ENCODE data around the gene CPM. TPM values are rescaled to one million over a fixed set of nuclear protein-coding genes. Genes with fewer than 3 reads are reported as not detected.

CPM gene
- total and polyA plus RNA-seq, 5 experiments from 2014 or later = 0.47 to 0.81 (median 0.81) TPM; not detected in 2

- ATAC-seq (no peak), DNase-seq (no peak)
- Mint-ChIP-seq H3K9me3 (no peaks in the 10 kb centered on the region), H3K4me3 (no peak overlapping the region), H3K4me1 (peaks cover 6 to 26% (median 17%) of the 10 kb centered on the region in 4 donors), H3K27me3 (peaks cover 0 to 7% (median 2%) of the 10 kb centered on the region in 5 donors), H3K27ac (no peak overlapping the region), H3K36me3 (no peaks in the 10 kb centered on the region)
- POLR2A ChIA-PET = no interaction called here
Measured at GRCh38 chr12:68894276-68894855, 38.6 kb downstream of the CPM start.

DNA sequence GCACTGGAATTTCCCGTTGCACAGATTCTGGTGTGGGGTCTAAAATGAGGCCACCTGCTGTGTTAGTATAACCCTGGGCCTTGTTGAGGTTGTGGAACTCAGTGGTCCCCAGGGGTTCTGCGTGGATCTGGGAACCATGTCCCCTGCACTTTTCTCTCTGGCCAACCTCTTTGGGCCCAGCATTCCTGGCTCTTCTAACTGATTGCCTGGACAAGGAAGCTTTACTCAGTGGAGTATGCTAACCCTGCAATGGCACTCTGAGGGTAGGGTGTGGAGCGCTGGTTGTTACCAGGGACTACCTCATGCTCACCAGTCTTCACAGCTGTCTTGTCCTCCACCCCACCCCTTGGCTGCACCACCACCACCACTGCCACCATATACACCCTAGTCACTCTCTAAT is 39.2 kb downstream of the CPM start:
- no peaks in the 10 kb centered on the region for H3K9me3 Mint-ChIP-seq
- peaks cover 0 to 7% (median 2%) of the 10 kb centered on the region in 5 donors for H3K27me3 Mint-ChIP-seq
- DNase-seq (no peak), ATAC-seq (no peak)
- H3K4me3 Mint-ChIP-seq = no peak overlapping the region
- no peak overlapping the region for H3K27ac Mint-ChIP-seq
- POLR2A ChIA-PET = no interaction called here
- peaks cover 6 to 26% (median 17%) of the 10 kb centered on the region in 4 donors for H3K4me1 Mint-ChIP-seq
- H3K36me3 Mint-ChIP-seq = no peaks in the 10 kb centered on the region

DNA sequence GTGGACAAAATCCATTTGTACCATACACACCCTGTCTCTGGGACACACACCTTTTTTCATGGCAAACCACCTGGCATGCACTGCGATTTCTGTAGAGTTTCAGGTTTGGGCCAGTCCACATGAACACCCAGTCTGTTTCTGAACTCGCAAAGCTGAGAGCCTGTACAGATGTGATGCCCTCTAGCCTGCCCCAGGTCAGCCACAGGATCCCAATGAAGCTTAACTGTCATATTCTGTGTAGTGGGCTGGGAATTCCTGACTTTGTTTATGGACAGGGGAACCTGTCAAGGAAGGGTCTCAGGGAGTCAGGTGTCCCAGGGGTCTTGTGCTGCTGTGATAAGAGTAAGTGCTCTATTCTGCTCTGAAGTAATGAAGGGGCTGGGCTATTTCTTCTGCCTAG is 39.8 kb downstream of the CPM start:
- DNase-seq = no peak
- Mint-ChIP-seq H3K27ac (no peak overlapping the region), H3K9me3 (no peaks in the 10 kb centered on the region), H3K27me3 (peaks cover 0 to 7% (median 2%) of the 10 kb centered on the region in 5 donors), H3K4me1 (peaks cover 6 to 26% (median 17%) of the 10 kb centered on the region in 4 donors), H3K36me3 (no peaks in the 10 kb centered on the region), H3K4me3 (no peak overlapping the region)
- no peak for ATAC-seq
- POLR2A ChIA-PET = no interaction called here

DNA sequence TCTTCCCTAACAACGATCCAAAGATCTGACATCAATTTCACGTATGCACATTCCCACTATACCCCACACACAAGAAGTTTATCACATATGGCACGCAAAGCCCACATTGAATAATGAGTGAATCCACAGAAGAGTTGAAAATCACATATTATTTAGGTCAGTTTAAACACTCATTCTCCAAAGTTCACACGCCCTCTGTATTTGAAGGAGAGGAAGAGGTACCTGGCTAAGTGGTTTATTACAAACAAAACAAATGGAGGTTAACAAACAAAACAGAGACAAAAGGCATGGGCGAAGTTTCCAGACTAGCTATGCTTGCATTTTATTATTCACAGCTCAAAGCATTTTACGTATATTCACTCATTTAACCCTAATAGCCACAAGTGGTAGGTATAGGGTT is 41.8 kb downstream of the CPM start:
- DNase-seq (no peak), ATAC-seq (no peak)
- no peaks in the 10 kb centered on the region for H3K36me3 Mint-ChIP-seq
- peaks cover 6 to 19% (median 17%) of the 10 kb centered on the region in 4 donors for H3K4me1 Mint-ChIP-seq
- H3K27me3 Mint-ChIP-seq = peaks cover 0 to 4% (median 2%) of the 10 kb centered on the region in 5 donors
- POLR2A ChIA-PET = no interaction called here
- no peaks in the 10 kb centered on the region for H3K9me3 Mint-ChIP-seq
- H3K4me3 Mint-ChIP-seq = no peak overlapping the region
- peak overlapping the region in 1 of 10 donors; percentile 9 for H3K27ac Mint-ChIP-seq

DNA sequence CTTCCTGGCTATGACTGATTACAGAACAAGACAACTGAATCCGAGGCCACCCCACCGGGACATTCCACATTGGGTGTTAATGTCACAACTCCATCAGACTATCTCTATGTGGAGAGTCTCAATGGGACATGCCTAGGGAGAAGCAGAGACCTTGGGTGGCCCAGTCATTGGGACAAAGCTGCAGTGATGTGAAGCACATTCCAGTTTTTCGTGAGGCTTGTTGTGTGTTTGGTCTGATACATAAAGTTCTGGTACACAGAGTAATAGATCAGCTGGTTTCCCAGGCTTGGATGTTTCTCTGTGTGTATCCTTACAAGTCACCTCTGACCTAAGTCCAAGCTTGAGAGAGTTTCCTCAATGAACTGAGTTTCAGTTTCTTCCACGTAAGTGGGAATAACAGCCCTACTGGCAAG is 42.3 kb downstream of the CPM start:
- Mint-ChIP-seq H3K27me3 (peaks cover 0 to 2% (median 0%) of the 10 kb centered on the region in 5 donors), H3K36me3 (no peaks in the 10 kb centered on the region), H3K27ac (no peak overlapping the region), H3K4me1 (peaks cover 3 to 19% (median 15%) of the 10 kb centered on the region in 4 donors), H3K9me3 (no peaks in the 10 kb centered on the region), H3K4me3 (no peak overlapping the region)
- no peak for ATAC-seq
- no peak for DNase-seq
- POLR2A ChIA-PET = no interaction called here

- no peak for ATAC-seq
- Mint-ChIP-seq H3K4me1 (peaks cover 3 to 19% (median 14%) of the 10 kb centered on the region in 4 donors), H3K36me3 (no peaks in the 10 kb centered on the region), H3K9me3 (no peaks in the 10 kb centered on the region), H3K4me3 (no peak overlapping the region), H3K27me3 (peaks cover 0 to 7% (median 2%) of the 10 kb centered on the region in 5 donors), H3K27ac (no peak overlapping the region)
- DNase-seq = no peak
- POLR2A ChIA-PET = no interaction called here
Measured at GRCh38 chr12:68888243-68888642, 44.7 kb downstream of the CPM start.

GRCh38 chr12:68887641-68888040 is 45.3 kb downstream of the CPM start:
- H3K27ac Mint-ChIP-seq = no peak overlapping the region

GRCh38 chr12:68886636-68887572 is 46.1 kb downstream of the CPM start:
- peaks cover 0 to 7% (median under 1%) of the 10 kb centered on the region in 5 donors for H3K27me3 Mint-ChIP-seq
- DNase-seq = no peak
- no peak for ATAC-seq
- peaks cover 0 to 3% (median 0%) of the 10 kb centered on the region in 9 donors for H3K9me3 Mint-ChIP-seq
- H3K36me3 Mint-ChIP-seq = no peaks in the 10 kb centered on the region
- H3K27ac Mint-ChIP-seq = no peak overlapping the region
- H3K4me3 Mint-ChIP-seq = no peak overlapping the region
- H3K4me1 Mint-ChIP-seq = peaks cover under 1 to 12% (median 11%) of the 10 kb centered on the region in 4 donors
- POLR2A ChIA-PET = no interaction called here

More at GRCh38 chr12:68887641-68888040, 45.3 kb downstream of the CPM start:
- no peak for DNase-seq
- no peak for ATAC-seq
- no peak overlapping the region for H3K4me3 Mint-ChIP-seq
- POLR2A ChIA-PET = no interaction called here
- no peaks in the 10 kb centered on the region for H3K9me3 Mint-ChIP-seq
- no peaks in the 10 kb centered on the region for H3K36me3 Mint-ChIP-seq
- H3K27me3 Mint-ChIP-seq = peaks cover 0 to 7% (median 2%) of the 10 kb centered on the region in 5 donors
- H3K4me1 Mint-ChIP-seq = peaks cover 3 to 19% (median 14%) of the 10 kb centered on the region in 4 donors

DNA sequence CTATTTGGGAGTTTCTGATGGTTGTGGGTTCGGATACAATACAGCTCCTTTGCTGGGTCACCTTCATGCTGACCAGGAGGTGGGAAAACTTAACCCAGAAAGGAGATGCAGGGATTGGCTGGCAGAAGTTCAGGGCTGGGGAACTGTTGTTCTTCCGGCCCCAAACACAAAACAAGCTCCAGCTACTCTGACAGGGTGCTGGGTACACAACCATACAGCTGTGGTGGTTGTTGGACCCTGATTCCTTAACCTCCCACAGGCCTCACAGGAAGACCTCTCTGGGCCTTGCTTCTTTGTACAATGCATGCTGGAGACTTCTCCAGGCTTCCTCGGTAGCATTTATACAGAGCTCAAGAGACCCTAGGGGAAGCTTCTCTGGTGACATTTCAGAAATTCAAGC is 47.6 kb downstream of the CPM start:
- Mint-ChIP-seq H3K27me3 (peaks cover 0 to 7% (median 0%) of the 10 kb centered on the region in 5 donors), H3K4me1 (peaks cover 0 to 2% (median under 1%) of the 10 kb centered on the region in 4 donors), H3K4me3 (no peak overlapping the region), H3K27ac (no peak overlapping the region), H3K36me3 (no peaks in the 10 kb centered on the region), H3K9me3 (peaks cover 0 to 3% (median 0%) of the 10 kb centered on the region in 9 donors)
- POLR2A ChIA-PET = no interaction called here
- DNase-seq (no peak), ATAC-seq (no peak)

DNA sequence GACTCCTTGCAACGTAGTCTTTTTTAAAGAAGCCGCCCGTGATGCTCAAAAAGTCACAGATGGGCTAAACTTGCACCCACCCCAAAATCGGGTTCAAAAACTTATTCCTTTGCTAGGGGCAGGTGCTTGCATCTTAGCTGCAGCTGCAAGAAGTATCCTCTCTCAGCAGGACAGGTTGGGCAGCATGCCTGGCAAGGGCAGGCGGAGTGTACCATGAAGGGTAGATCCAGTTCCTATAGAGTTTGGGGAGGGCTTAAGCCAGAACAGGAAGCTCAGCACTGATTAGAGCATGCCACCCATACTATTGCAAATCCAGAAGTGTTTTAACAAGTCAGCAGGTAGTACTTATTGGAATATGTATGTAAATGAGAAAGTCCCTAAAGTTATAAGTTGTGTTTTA is 48.7 kb downstream of the CPM start:
- Mint-ChIP-seq H3K27me3 (peaks cover 0 to 7% (median 0%) of the 10 kb centered on the region in 5 donors), H3K36me3 (no peaks in the 10 kb centered on the region), H3K9me3 (peaks cover 0 to 3% (median 0%) of the 10 kb centered on the region in 9 donors), H3K4me1 (no peaks in the 10 kb centered on the region), H3K27ac (no peak overlapping the region), H3K4me3 (no peak overlapping the region)
- POLR2A ChIA-PET = no interaction called here
- no peak for DNase-seq
- ATAC-seq = no peak

- Mint-ChIP-seq H3K27ac (no peak overlapping the region), H3K4me1 (no peaks in the 10 kb centered on the region)
Measured at GRCh38 chr12:68883151-68883550, 49.8 kb downstream of the CPM start.

DNA sequence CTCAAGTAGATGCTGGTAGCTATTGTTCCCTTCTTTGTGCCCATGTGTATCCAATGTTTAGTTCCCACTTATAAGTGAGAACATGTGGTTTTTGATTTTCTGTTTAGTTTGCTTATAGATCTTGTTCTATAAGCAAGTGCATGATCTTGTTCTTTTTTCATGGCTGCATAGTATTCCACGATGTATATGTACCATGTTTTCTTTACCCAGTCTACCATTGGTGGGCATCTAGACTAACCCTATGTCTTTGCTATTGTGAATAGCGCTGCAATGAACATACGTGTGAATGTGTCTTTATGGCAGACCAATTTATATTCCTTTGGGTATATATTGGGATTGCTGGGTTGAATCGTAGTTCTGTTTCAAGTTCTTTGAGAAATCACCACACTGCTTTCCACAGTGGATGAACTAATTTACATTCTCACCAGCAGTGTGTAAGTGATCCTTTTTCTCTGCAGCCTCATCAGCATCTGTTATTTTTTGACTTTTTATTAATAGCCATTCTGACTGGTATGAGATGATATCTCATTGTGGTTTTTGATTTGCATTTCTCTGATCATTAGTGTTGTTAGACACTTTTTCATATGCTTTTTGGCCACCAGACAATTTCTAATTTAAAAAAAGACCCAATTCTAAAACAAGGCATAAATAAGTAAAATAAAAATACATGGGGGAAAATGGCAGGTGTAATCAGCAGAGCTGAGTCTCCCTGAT is 50.6 kb downstream of the CPM start:
- POLR2A ChIA-PET = no interaction called here
- Mint-ChIP-seq H3K27ac (no peak overlapping the region), H3K9me3 (peaks cover 0 to 8% (median 3%) of the 10 kb centered on the region in 9 donors), H3K36me3 (peaks cover 0 to 5% (median 0%) of the 10 kb centered on the region in 3 donors), H3K27me3 (peaks cover 0 to 7% (median 0%) of the 10 kb centered on the region in 5 donors), H3K4me3 (no peak overlapping the region), H3K4me1 (no peaks in the 10 kb centered on the region)
- DNase-seq (no peak), ATAC-seq (no peak)

More at GRCh38 chr12:68883151-68883550, 49.8 kb downstream of the CPM start:
- DNase-seq (no peak), ATAC-seq (no peak)
- Mint-ChIP-seq H3K4me3 (no peak overlapping the region), H3K27me3 (peaks cover 0 to 7% (median 0%) of the 10 kb centered on the region in 5 donors), H3K36me3 (peaks cover 0 to 5% (median 0%) of the 10 kb centered on the region in 3 donors), H3K9me3 (peaks cover 0 to 8% (median 3%) of the 10 kb centered on the region in 9 donors)
- POLR2A ChIA-PET = no interaction called here
